GM12891 (cell line): ENCODE results near the gene LYSMD1.
A peak's percentile ranks its signal among the peaks of the same experiment; 100 is the strongest.
"Not testable (repeated sequence)": the region's sequence is repeated elsewhere in the genome, so short reads cannot be mapped to it uniquely, and the experiment has no call there.

Experiments used
- DNase-seq: peaks from one replicate; pipeline ENCODE4 v3.0.0; 2011; ENCODE audit warnings: low spot score; ENCODE audit not compliant: insufficient read length
- FAIRE-seq: peaks from 2 replicates; lab custom pipeline; 2011; peaks lifted over from hg19 to GRCh38; lab: Jason Lieb, UNC
- PAX5 ChIP-seq: IDR thresholded peaks from 2 replicates; pipeline ENCODE4 v1.6.1; 2011; ENCODE audit warnings: low read length, moderate library complexity, mild to moderate bottlenecking; ENCODE audit not compliant: insufficient read depth, severe bottlenecking
- POLR2A ChIP-seq: IDR thresholded peaks from 2 replicates; pipeline ENCODE4 v1.6.1; 2011; ENCODE audit warnings: low read depth, low read length, control low read depth
- POLR2AphosphoS5 ChIP-seq: IDR thresholded peaks from 2 replicates; pipeline ENCODE4 v1.6.1; 2011; ENCODE audit warnings: low read depth, low read length, control low read depth
- POU2F2 ChIP-seq: IDR thresholded peaks from 2 replicates; pipeline ENCODE4 v1.6.1; 2011; ENCODE audit warnings: low read depth, mild to moderate bottlenecking, control low read depth, low read length, moderate library complexity
- SPI1 ChIP-seq: IDR thresholded peaks from 2 replicates; pipeline ENCODE4 v1.6.1; 2011; ENCODE audit warnings: low read depth, low read length, control low read depth
- TAF1 ChIP-seq: IDR thresholded peaks from 2 replicates; pipeline ENCODE4 v1.6.1; 2011; ENCODE audit warnings: low read depth, low read length, control low read depth

Gene LYSMD1

GRCh38 chr1:151193856-151194255 is 28.2 kb upstream of the LYSMD1 start:
- FAIRE-seq (no peak), DNase-seq (no peak)
- no peak for TF ChIP-seq TAF1
- TF ChIP-seq POU2F2 = no peak
- TF ChIP-seq POLR2AphosphoS5 = no peak
- no peak for TF ChIP-seq POLR2A
- TF ChIP-seq SPI1 = no peak
- TF ChIP-seq PAX5 = no peak

- no peak for DNase-seq
- TF ChIP-seq POLR2A = no peak
- no peak for TF ChIP-seq POU2F2
- TF ChIP-seq SPI1 = no peak
- no peak for TF ChIP-seq POLR2AphosphoS5
- TF ChIP-seq TAF1 = no peak
- TF ChIP-seq PAX5 = no peak
- no peak for FAIRE-seq
These were observed 27.6 kb upstream of the LYSMD1 start for GRCh38 chr1:151193304-151193703.

GRCh38 chr1:151192047-151192446 is 26.3 kb upstream of the LYSMD1 start:
- TF ChIP-seq PAX5 (no peak), POLR2AphosphoS5 (no peak), TAF1 (no peak), POLR2A (no peak), SPI1 (no peak), POU2F2 (no peak)
- FAIRE-seq (no peak), DNase-seq (no peak)

GRCh38 chr1:151189637-151190445 is 24.1 kb upstream of the LYSMD1 start, which contains the start of gene VPS72:
Gene VPS72, minus strand, starts transcription at chr1:151190197. Its CDS starts 76 bp downstream, at chr1:151190121.
- peak; percentile 82 for DNase-seq
- TF ChIP-seq TAF1 (peak; percentile 95), SPI1 (peak; percentile 44; the same call in 1 of the 2 replicates), POLR2A (peak; percentile 90), PAX5 (peak; percentile 52), POU2F2 (peak; percentile 73; the same call in 1 of the 2 replicates), POLR2AphosphoS5 (peak; percentile 83)
- FAIRE-seq = peak; percentile 45

GRCh38 chr1:151188667-151189066 is 23.0 kb upstream of the LYSMD1 start:
- not testable (repeated sequence) for FAIRE-seq, DNase-seq

- FAIRE-seq (no peak), DNase-seq (no peak)
- TF ChIP-seq PAX5 = no peak
- TF ChIP-seq POLR2AphosphoS5 = no peak
- TF ChIP-seq POU2F2 = no peak
- no peak for TF ChIP-seq POLR2A
- no peak for TF ChIP-seq SPI1
- TF ChIP-seq TAF1 = no peak
These were observed 21.5 kb upstream of the LYSMD1 start for GRCh38 chr1:151187205-151187604.

GRCh38 chr1:151184211-151184610 is 18.5 kb upstream of the LYSMD1 start:
- TF ChIP-seq POLR2A (no peak), SPI1 (no peak), POU2F2 (no peak), POLR2AphosphoS5 (no peak)
- FAIRE-seq (no peak), DNase-seq (no peak)

GRCh38 chr1:151176514-151177045 is 10.9 kb upstream of the LYSMD1 start:
- DNase-seq = no peak
- no peak for FAIRE-seq
- no peak for TF ChIP-seq POLR2AphosphoS5
- no peak for TF ChIP-seq SPI1
- no peak for TF ChIP-seq POU2F2
- no peak for TF ChIP-seq POLR2A
- TF ChIP-seq PAX5 = no peak
- no peak for TF ChIP-seq TAF1

GRCh38 chr1:151175863-151176262 is 10.2 kb upstream of the LYSMD1 start, which contains the start of gene TMOD4:
Gene TMOD4, minus strand, starts transcription at chr1:151175981. Its CDS starts 1,106 bp downstream, at chr1:151174875.
- FAIRE-seq (no peak), DNase-seq (no peak)
- no peak for TF ChIP-seq POLR2AphosphoS5
- TF ChIP-seq POU2F2 = no peak
- peak; percentile 52 for TF ChIP-seq SPI1
- TF ChIP-seq TAF1 = no peak
- no peak for TF ChIP-seq POLR2A
- TF ChIP-seq PAX5 = no peak
